Thymus (tissue), 14 donors: Measurements from ENCODE around the gene SERPINI2. TPM values are rescaled to one million over a fixed set of nuclear protein-coding genes. Genes with fewer than 3 reads are reported as not detected.

Experiments
- DNase-seq, 9 donors: peaks; one replicate each; pipeline ENCODE4 v3.0.0-alpha.2; 2013; ENCODE audit warnings: low spot score in 9 of 9, low read depth in 6 of 9, missing footprints in 1 of 9
- H3K27ac ChIP-seq, 2 donors: one replicate each; pipeline ENCODE4 v1.5.1; 2013; ENCODE audit warnings: control low read depth in 1 of 2, low read depth in 1 of 2, low read length in 1 of 2, mild to moderate bottlenecking in 1 of 2, moderate library complexity in 1 of 2
- H3K27me3 ChIP-seq, 2 donors: one replicate each; pipeline ENCODE4 v1.5.1; 2013; ENCODE audit warnings: low read length in 1 of 2; ENCODE audit not compliant: control insufficient read depth in 2 of 2, insufficient read depth in 1 of 2
- H3K36me3 ChIP-seq, 2 donors: one replicate each; pipeline ENCODE4 v1.5.1; 2013; ENCODE audit warnings: low read length in 1 of 2, mild to moderate bottlenecking in 1 of 2, moderate library complexity in 1 of 2; ENCODE audit not compliant: control insufficient read depth in 2 of 2, insufficient read depth in 2 of 2
- H3K4me1 ChIP-seq, 2 donors: one replicate each; pipeline ENCODE4 v1.5.1; 2013; ENCODE audit warnings: low read length in 2 of 2; ENCODE audit not compliant: control insufficient read depth in 2 of 2, insufficient read depth in 2 of 2
- H3K4me3 ChIP-seq, 2 donors: one replicate each; pipeline ENCODE4 v1.5.1; 2013; ENCODE audit warnings: low read length in 2 of 2, control low read depth in 1 of 2, mild to moderate bottlenecking in 1 of 2
- H3K9me3 ChIP-seq, 2 donors: one replicate each; pipeline ENCODE4 v1.5.1; 2013; ENCODE audit warnings: low read length in 1 of 2, mild to moderate bottlenecking in 1 of 2; ENCODE audit not compliant: control insufficient read depth in 2 of 2, insufficient read depth in 1 of 2
- WGBS: extraction: QIAGEN DNeasy Blood & Tissue Kit; methylation state at CpG from one replicate; pipeline ENCODE4 v1.1.7; 2013; 5-methylcytosine and 5-hydroxymethylcytosine counted together
- long read RNA-seq, 10 donors: transcript quantifications; one replicate each; lab custom pipeline, GENCODE V29; 2026
- polyA plus RNA-seq: library from polyadenylated mRNA; stranded (reverse); fragments of 200-250 nt; gene quantifications from one replicate; pipeline ENCODE4 v1.2.3, GENCODE V29; 2013
- total RNA-seq: library from RNA; stranded (reverse); fragments of 120-200 nt; gene quantifications from one replicate; pipeline ENCODE4 v1.2.4, GENCODE V29; 2013
- donor health status: healthy.

The SERPINI2 gene, protein sequence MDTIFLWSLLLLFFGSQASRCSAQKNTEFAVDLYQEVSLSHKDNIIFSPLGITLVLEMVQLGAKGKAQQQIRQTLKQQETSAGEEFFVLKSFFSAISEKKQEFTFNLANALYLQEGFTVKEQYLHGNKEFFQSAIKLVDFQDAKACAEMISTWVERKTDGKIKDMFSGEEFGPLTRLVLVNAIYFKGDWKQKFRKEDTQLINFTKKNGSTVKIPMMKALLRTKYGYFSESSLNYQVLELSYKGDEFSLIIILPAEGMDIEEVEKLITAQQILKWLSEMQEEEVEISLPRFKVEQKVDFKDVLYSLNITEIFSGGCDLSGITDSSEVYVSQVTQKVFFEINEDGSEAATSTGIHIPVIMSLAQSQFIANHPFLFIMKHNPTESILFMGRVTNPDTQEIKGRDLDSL
- total RNA-seq (0.19 TPM), polyA plus RNA-seq (0.34 TPM)
- long read RNA-seq, donor 1 = 0 reads
- long read RNA-seq, donor 2 = 0 reads
- long read RNA-seq, donor 3 = 0 reads
- long read RNA-seq, donor 4 = 0 reads
- long read RNA-seq, donor 5 = 0 reads
- long read RNA-seq, donor 6 = 0 reads
- long read RNA-seq, donor 7 = 0 reads
- long read RNA-seq, donor 8 = 0 reads
- long read RNA-seq, donor 9 = 0 reads
- long read RNA-seq, donor 10 = 0 reads

DNA sequence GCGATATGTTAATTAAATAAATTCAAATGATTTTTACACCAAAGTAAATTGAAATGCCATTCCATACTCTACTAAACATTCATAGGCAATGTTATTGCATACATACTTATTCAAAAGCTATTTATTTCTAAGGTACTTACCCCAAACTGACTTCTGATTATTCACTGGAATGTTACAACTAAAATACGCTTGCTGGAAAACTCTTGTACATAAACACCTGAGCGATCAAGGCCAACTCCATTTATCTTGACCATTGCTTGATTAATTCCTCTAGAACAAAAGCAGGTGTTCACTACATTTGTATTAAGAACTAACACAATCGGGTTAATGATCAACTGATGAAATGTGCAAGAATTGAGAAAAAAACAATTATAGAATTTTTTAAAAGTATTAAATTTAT lies at the start of gene SERPINI2:
TSS of gene SERPINI2 (minus strand) at position 180 of the 400 bp plus-strand sequence. CDS start 2,208 bp downstream, outside the sequence.
- WGBS = 99% methylated on average over 4 of the region's 4 CpGs
- Histone ChIP-seq H3K27me3 (no peaks in the 10 kb centered on the region), H3K4me1 (no peaks in the 10 kb centered on the region), H3K4me3 (no peak within 1 kb of the TSS), H3K27ac (no peak within 1 kb of the TSS), H3K9me3 (no peaks in the 10 kb centered on the region), H3K36me3 (no peaks in the 10 kb centered on the region)
- DNase-seq = no peak

DNA sequence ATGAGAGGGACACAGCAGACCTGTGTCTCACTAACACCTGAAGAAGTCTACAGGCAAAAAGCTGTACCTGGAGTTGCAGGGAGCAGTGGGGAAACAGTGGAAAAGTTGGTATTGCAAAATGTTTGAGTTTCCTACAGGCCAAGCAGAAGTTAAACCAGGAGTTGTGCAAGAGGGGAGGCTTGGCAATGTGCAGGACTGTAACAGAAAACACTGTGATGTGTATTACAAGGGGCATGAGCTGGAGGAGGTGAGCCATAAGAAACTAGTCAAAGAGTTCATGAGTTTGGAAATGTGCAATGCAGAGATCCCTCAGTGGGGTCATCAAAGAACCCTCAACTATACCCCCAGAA lies 47.1 kb upstream of the SERPINI2 start:
- Histone ChIP-seq H3K36me3 (no peaks in the 10 kb centered on the region), H3K4me1 (no peaks in the 10 kb centered on the region), H3K27me3 (no peaks in the 10 kb centered on the region), H3K27ac (no peak overlapping the region), H3K4me3 (no peak overlapping the region), H3K9me3 (no peaks in the 10 kb centered on the region)
- DNase-seq = no peak

DNA sequence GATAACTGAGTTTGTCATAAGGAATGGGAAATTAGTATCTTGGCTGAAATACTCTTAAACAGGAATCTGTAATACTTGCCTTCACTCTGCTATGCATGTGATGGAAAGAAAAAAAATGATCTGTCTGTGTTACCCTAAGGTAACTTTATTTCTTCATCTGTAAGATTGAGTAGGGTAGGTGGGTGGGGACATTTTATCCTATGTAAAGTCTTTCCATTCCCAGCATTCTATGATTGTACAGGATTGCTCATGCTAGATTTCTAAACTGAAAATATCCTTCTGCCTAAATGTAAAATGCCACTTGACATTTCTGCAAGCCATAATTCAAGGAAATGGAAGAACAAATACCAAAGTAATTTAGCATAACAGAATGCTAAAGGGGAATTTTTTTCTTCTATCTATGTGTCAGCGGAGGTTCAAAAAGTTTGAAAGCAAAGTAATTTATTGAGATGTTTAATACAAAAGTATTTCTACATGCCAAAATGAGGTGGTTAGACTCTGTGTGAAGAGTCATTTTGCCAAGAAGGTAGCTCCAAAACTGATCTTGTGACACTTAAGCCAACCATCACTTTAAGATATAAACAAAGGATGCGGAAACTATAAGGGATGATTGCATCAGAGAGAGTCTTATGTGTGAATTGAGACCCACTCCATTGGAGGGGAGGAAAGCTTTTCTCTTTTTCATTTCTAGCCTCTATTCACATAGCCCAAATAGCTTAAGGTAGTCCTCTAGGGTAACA lies 46.6 kb upstream of the SERPINI2 start:
- no peaks in the 10 kb centered on the region for H3K4me1 ChIP-seq
- 96% methylated on average over 2 of the region's 2 CpGs for WGBS
- no peak overlapping the region for H3K27ac ChIP-seq
- no peak for DNase-seq
- H3K9me3 ChIP-seq = no peaks in the 10 kb centered on the region
- no peak overlapping the region for H3K4me3 ChIP-seq
- H3K36me3 ChIP-seq = no peaks in the 10 kb centered on the region
- H3K27me3 ChIP-seq = no peaks in the 10 kb centered on the region

- no peak for DNase-seq
- 98% methylated on average over 1 of the region's 1 CpG for WGBS
- H3K9me3 ChIP-seq = no peaks in the 10 kb centered on the region
- no peaks in the 10 kb centered on the region for H3K36me3 ChIP-seq
- no peaks in the 10 kb centered on the region for H3K27me3 ChIP-seq
- no peaks in the 10 kb centered on the region for H3K4me1 ChIP-seq
- H3K27ac ChIP-seq = no peak overlapping the region
- no peak overlapping the region for H3K4me3 ChIP-seq
Measured at GRCh38 chr3:167507954-167508353, 34.1 kb upstream of the SERPINI2 start.

DNA sequence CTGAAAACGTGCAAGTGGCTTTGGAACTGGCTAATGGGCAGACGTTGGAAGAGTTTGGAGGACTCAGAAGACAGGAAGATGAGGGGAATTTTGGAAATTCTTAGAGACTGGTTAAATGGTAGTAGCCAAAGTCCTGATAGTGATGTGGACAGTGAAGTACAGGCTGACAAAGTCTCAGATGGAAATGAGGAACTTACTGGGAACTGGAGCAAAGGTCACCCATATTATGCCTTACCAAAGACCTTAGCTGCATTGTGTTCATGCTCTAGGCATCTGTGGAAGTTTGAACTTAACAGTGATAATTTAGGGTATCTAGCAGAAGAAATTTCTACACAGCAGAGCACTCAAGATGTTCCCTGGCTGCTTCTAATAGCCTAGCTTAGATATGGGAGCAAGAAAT lies 28.6 kb upstream of the SERPINI2 start:
- no peaks in the 10 kb centered on the region for H3K36me3 ChIP-seq
- H3K9me3 ChIP-seq = no peaks in the 10 kb centered on the region
- no peaks in the 10 kb centered on the region for H3K27me3 ChIP-seq
- H3K4me3 ChIP-seq = no peak overlapping the region
- 92% methylated on average over 2 of the region's 2 CpGs for WGBS
- H3K27ac ChIP-seq = no peak overlapping the region
- H3K4me1 ChIP-seq = no peaks in the 10 kb centered on the region
- DNase-seq = no peak

DNA sequence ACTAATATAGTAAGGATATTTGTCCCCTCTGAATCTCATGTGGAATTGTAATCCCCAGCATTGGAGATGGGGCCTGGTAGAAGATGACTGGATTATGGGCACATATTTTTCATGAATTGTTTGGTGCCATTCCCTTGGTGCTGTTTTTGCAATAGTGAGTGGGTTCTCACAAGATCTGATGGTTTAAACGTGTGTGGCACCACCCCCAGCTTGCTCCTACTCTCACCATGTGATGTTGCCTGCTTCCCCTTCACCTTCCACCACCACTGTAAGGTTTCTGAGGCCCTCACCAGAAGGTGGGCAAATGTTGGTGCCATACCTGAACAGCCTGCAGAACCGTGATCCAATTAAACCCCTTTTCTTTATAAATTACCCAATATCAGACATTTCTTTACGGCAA lies 28.1 kb upstream of the SERPINI2 start:
- no peak for DNase-seq
- no peak overlapping the region for H3K4me3 ChIP-seq
- H3K4me1 ChIP-seq = no peaks in the 10 kb centered on the region
- H3K27ac ChIP-seq = no peak overlapping the region
- H3K36me3 ChIP-seq = no peaks in the 10 kb centered on the region
- H3K27me3 ChIP-seq = no peaks in the 10 kb centered on the region
- H3K9me3 ChIP-seq = no peaks in the 10 kb centered on the region
- WGBS = 96% methylated on average over 3 of the region's 3 CpGs

DNA sequence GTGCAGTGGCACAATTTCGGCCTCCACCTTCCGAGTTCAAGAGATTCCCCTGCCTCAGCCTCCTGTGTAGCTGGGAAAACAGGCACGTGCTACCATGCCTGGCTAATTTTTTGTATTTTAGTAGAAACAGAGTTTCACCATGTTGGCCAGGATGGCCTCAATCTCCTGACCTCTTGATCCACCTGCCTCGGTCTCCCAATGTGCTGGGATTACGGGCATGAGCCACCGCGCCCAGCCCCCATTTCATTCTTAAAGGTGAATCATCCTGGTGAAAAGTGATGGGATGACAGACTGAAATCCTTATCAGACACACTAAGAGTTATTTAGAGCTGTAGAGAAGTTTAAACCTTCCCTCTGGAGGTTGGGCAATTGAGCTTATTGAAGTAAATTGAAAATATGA lies 24.1 kb upstream of the SERPINI2 start:
- no peak for DNase-seq
- no peaks in the 10 kb centered on the region for H3K27me3 ChIP-seq
- no peaks in the 10 kb centered on the region for H3K9me3 ChIP-seq
- no peak overlapping the region for H3K4me3 ChIP-seq
- no peak overlapping the region for H3K27ac ChIP-seq
- H3K36me3 ChIP-seq = no peaks in the 10 kb centered on the region
- 98% methylated on average over 7 of the region's 7 CpGs for WGBS
- H3K4me1 ChIP-seq = no peaks in the 10 kb centered on the region

DNA sequence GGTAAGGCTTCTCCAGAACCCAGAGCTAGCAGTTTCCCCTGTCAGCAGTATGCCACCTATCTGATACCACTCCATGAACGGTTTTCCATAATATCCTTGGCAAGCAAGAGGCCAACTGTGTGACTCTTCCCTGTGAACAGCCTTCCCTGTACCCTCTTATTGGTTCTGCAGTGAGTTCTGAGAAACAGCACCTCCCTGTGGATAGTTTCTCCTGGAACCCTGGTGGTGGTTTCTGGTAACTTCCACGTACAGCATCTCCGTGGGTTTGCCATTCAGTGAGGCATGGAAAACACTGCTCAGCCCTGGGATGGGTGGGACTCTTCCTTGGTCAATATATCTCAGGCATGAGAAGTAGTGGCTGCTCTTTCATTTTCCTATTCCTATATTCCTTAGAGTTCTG lies 19.4 kb upstream of the SERPINI2 start:
- Histone ChIP-seq H3K4me1 (no peaks in the 10 kb centered on the region), H3K27ac (no peak overlapping the region), H3K27me3 (no peaks in the 10 kb centered on the region), H3K4me3 (no peak overlapping the region), H3K36me3 (no peaks in the 10 kb centered on the region), H3K9me3 (no peaks in the 10 kb centered on the region)
- no peak for DNase-seq
- 97% methylated on average over 3 of the region's 3 CpGs for WGBS

GRCh38 chr3:167491621-167492020 lies 17.8 kb upstream of the SERPINI2 start:
- Histone ChIP-seq H3K27me3 (no peaks in the 10 kb centered on the region), H3K27ac (no peak overlapping the region), H3K36me3 (no peaks in the 10 kb centered on the region), H3K4me3 (no peak overlapping the region), H3K4me1 (no peaks in the 10 kb centered on the region), H3K9me3 (no peaks in the 10 kb centered on the region)
- DNase-seq = no peak
